HEK293 (cell line): ENCODE data around the gene BEND3.

Source experiments
- CTCF ChIP-seq: fragments of 450-650 bp; formaldehyde crosslinking; IDR thresholded peaks from 2 replicates; pipeline ENCODE4 v1.5.1; 2016; ENCODE audit warnings: missing biosample characterization, missing genetic modification characterization
- PBX3 ChIP-seq: sonication (generic); formaldehyde crosslinking; IDR thresholded peaks from 2 replicates; pipeline ENCODE4 v1.8.1; 2022; ENCODE audit warnings: mild to moderate bottlenecking, moderate library complexity, missing genetic modification reagents
- PRDM10 ChIP-seq: fragments of 450-650 bp; formaldehyde crosslinking; IDR thresholded peaks from 2 replicates; pipeline ENCODE4 v1.5.1; 2016; ENCODE audit warnings: missing biosample characterization, missing genetic modification characterization
- ZNF157 ChIP-seq: fragments of 450-650 bp; formaldehyde crosslinking; IDR thresholded peaks from 2 replicates; pipeline ENCODE4 v1.5.1; 2016; ENCODE audit warnings: missing biosample characterization, missing genetic modification characterization
- ZSCAN16 ChIP-seq: fragments of 450-650 bp; formaldehyde crosslinking; IDR thresholded peaks from 2 replicates; pipeline ENCODE4 v1.5.1; 2016; ENCODE audit warnings: missing biosample characterization, missing genetic modification characterization
- TF ChIP-seq, protein P1 (sequence below): fragments of 450-650 bp; formaldehyde crosslinking; IDR thresholded peaks from 2 replicates; pipeline ENCODE4 v1.5.1; 2016; ENCODE audit warnings: missing biosample characterization, missing genetic modification characterization, low read depth

GRCh38 chr6:107121266-107121665, 6.0 kb upstream of the BEND3 start:
- TF ChIP-seq ZNF157 (tag by site-specific recombination), result no peak
- TF ChIP-seq PRDM10 (tag by site-specific recombination), result no peak
- no peak for TF ChIP-seq ZSCAN16 (tag by site-specific recombination)
- TF ChIP-seq, protein P1, sequence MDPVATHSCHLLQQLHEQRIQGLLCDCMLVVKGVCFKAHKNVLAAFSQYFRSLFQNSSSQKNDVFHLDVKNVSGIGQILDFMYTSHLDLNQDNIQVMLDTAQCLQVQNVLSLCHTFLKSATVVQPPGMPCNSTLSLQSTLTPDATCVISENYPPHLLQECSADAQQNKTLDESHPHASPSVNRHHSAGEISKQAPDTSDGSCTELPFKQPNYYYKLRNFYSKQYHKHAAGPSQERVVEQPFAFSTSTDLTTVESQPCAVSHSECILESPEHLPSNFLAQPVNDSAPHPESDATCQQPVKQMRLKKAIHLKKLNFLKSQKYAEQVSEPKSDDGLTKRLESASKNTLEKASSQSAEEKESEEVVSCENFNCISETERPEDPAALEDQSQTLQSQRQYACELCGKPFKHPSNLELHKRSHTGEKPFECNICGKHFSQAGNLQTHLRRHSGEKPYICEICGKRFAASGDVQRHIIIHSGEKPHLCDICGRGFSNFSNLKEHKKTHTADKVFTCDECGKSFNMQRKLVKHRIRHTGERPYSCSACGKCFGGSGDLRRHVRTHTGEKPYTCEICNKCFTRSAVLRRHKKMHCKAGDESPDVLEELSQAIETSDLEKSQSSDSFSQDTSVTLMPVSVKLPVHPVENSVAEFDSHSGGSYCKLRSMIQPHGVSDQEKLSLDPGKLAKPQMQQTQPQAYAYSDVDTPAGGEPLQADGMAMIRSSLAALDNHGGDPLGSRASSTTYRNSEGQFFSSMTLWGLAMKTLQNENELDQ (tag by site-specific recombination), result no peak
- TF ChIP-seq CTCF (tag by site-specific recombination), result no peak
- no peak for TF ChIP-seq PBX3 (CRISPR knock-in tag)
